DOHH2 (cell line): ENCODE measurements around the gene KRI1.

Source experiments
- H3F3A ChIP-seq: fragments of 200-600 bp; sonication (generic), shearing (Covaris generic); 2 replicates; pipeline ENCODE4 v1.6.0; 2016; ENCODE audit warnings: antibody characterized with exemption, mild to moderate bottlenecking; ENCODE audit not compliant: control insufficient read depth, insufficient read depth
- H3K27ac ChIP-seq: fragments of 200-600 bp; sonication (generic); 2 replicates; pipeline ENCODE4 v1.5.1; 2014; ENCODE audit warnings: low read depth, mild to moderate bottlenecking, low read length, moderate library complexity
- H3K27me3 ChIP-seq: fragments of 200-600 bp; sonication (generic); 2 replicates; pipeline ENCODE4 v1.6.1; 2014; ENCODE audit warnings: mild to moderate bottlenecking, low read length, mixed read lengths; ENCODE audit not compliant: control insufficient read depth
- H3K36me3 ChIP-seq: fragments of 200-600 bp; sonication (generic); 2 replicates; pipeline ENCODE4 v1.6.1; 2014; ENCODE audit warnings: mild to moderate bottlenecking, low read length, moderate library complexity, mixed read lengths; ENCODE audit not compliant: control insufficient read depth
- H3K4me1 ChIP-seq: fragments of 200-600 bp; sonication (generic); 2 replicates; pipeline ENCODE4 v1.6.1; 2014; ENCODE audit warnings: mild to moderate bottlenecking, low read length, mixed read lengths; ENCODE audit not compliant: control insufficient read depth
- H3K4me2 ChIP-seq: fragments of 200-600 bp; sonication (generic); 2 replicates; pipeline ENCODE4 v1.6.0; 2014; ENCODE audit warnings: mild to moderate bottlenecking, low read length, moderate library complexity
- H3K4me3 ChIP-seq: fragments of 200-600 bp; sonication (generic); 2 replicates; pipeline ENCODE4 v1.5.1; 2014; ENCODE audit warnings: mild to moderate bottlenecking, low read length, mixed read lengths
- H3K79me2 ChIP-seq: fragments of 200-600 bp; sonication (generic); 2 replicates; pipeline ENCODE4 v1.6.1; 2014; ENCODE audit warnings: mild to moderate bottlenecking, low read length, mixed read lengths; ENCODE audit not compliant: control insufficient read depth
- H3K9me2 ChIP-seq: fragments of 200-600 bp; sonication (generic); replicated peaks from 2 replicates; pipeline ENCODE4 v1.6.1; 2014; ENCODE audit warnings: mild to moderate bottlenecking, low read length, mixed read lengths; ENCODE audit not compliant: control insufficient read depth
- H3K9me3 ChIP-seq: fragments of 200-600 bp; sonication (generic); 2 replicates; pipeline ENCODE4 v1.6.1; 2014; ENCODE audit warnings: antibody characterized with exemption, low read length, mixed read lengths; ENCODE audit not compliant: control insufficient read depth, insufficient read depth
- H4K20me1 ChIP-seq: fragments of 200-600 bp; sonication (generic); 2 replicates; pipeline ENCODE4 v1.6.0; 2014; ENCODE audit warnings: low read depth, mild to moderate bottlenecking, antibody characterized with exemption, low read length, moderate library complexity; ENCODE audit not compliant: control insufficient read depth, insufficient read depth
- EZH2phosphoT487 ChIP-seq: fragments of 200-600 bp; sonication (generic); IDR thresholded peaks from 2 replicates; pipeline ENCODE4 v1.6.1; 2017; ENCODE audit warnings: borderline replicate concordance, mild to moderate bottlenecking, antibody characterized with exemption, low read length, moderate library complexity, mixed read lengths
- TF ChIP-seq, protein P1 (sequence below): fragments of 200-600 bp; sonication (generic); IDR thresholded peaks from one replicate; pipeline ENCODE4 v1.5.1; 2014; ENCODE audit warnings: antibody characterized with exemption, mild to moderate bottlenecking, low read depth, low read length; ENCODE audit not compliant: poor library complexity, severe bottlenecking

The KRI1 gene

DNA sequence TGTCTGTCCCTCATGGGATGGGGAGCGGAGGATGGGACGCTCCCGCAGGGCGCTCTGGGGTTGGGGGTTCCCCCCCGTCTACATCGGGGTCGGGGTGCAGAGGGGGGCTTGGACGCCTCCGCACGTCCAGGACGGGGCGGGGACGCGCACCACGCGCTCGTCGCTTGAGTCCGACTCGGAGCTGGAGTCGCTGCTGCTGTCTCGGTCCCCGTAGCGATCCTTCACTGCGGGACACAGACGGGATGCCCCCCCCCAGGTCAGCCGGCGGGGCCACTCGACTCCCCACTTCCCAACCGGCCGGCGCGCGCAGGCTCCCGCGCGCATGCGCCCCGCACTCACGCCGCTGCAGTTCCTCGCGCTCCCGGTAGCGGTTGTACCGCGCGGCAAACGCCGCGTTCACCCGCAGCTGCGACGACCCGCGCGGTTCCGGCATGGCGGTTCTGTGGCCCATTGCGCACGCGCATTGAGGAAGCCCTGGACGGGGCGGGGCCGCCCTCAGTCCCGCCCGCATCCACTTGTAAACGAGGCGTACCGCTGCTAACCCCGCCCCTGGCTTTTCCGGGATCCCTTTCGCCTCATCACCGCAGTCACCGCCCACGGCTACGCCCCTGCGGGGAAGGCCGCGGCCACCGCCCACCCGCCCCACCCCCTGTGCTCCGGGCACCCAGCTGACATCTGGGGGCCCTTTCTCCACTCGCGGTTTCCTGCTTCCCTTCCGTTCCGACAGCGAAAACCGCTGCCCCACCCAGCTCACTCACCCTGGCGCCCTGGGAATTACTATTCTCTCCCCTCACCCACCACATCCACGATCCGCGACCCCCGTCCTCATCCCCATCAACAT lies at the start of gene KRI1:
TSS of gene KRI1 (minus strand) at position 444 of the 841 bp plus-strand sequence. CDS start at position 433, 11 bp downstream.
- Histone ChIP-seq H3F3A (peaks cover 21% of the 10 kb centered on the region), H3K4me1 (peaks cover 39% of the 10 kb centered on the region), H3K36me3 (peaks cover 30% of the 10 kb centered on the region), H4K20me1 (no peaks in the 10 kb centered on the region), H3K9me2 (no peaks in the 10 kb centered on the region), H3K27me3 (no peaks in the 10 kb centered on the region), H3K4me3 (peak within 1 kb of the TSS; percentile 87), H3K79me2 (peaks cover 36% of the 10 kb centered on the region), H3K4me2 (peak within 1 kb of the TSS; percentile 92), H3K9me3 (no peaks in the 10 kb centered on the region), H3K27ac (peak within 1 kb of the TSS; percentile 92)
- TF ChIP-seq, protein P1, sequence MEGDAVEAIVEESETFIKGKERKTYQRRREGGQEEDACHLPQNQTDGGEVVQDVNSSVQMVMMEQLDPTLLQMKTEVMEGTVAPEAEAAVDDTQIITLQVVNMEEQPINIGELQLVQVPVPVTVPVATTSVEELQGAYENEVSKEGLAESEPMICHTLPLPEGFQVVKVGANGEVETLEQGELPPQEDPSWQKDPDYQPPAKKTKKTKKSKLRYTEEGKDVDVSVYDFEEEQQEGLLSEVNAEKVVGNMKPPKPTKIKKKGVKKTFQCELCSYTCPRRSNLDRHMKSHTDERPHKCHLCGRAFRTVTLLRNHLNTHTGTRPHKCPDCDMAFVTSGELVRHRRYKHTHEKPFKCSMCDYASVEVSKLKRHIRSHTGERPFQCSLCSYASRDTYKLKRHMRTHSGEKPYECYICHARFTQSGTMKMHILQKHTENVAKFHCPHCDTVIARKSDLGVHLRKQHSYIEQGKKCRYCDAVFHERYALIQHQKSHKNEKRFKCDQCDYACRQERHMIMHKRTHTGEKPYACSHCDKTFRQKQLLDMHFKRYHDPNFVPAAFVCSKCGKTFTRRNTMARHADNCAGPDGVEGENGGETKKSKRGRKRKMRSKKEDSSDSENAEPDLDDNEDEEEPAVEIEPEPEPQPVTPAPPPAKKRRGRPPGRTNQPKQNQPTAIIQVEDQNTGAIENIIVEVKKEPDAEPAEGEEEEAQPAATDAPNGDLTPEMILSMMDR = peak; percentile 43
- TF ChIP-seq EZH2phosphoT487 = no peak

DNA sequence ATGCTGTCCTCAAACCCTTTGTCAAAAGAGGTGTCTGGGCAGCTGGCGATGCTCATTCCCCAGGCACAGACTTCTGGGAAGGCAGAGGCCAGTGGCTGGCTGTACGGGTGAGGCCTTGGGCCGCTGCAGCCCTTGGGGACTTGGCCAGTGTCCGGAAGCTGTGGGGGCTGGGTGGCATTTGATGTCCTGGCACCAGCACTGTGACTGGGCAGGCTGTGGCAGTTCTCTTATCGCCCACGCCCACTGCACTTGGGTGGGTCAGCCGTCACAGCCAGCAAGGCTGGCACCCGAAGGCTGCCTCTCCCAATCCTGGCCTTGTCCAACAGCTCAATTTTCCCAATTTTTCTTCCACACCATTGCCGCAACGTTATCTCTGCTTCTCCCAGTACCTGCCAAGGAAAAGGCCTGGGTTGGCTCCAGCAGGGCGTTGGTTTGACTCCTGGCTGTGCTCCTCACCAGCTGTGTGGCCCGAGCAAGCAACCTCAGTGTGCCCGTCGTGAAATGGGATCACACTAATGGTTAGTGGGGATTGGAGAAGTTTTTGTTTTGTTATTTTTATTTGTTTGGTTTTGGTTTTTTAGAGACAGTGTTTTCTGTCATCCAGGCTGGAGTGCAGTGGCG lies 46.8 kb upstream of the KRI1 start:
- H3K79me2 ChIP-seq = peaks cover 62% of the 10 kb centered on the region
- no peak overlapping the region for H3K4me2 ChIP-seq

DNA sequence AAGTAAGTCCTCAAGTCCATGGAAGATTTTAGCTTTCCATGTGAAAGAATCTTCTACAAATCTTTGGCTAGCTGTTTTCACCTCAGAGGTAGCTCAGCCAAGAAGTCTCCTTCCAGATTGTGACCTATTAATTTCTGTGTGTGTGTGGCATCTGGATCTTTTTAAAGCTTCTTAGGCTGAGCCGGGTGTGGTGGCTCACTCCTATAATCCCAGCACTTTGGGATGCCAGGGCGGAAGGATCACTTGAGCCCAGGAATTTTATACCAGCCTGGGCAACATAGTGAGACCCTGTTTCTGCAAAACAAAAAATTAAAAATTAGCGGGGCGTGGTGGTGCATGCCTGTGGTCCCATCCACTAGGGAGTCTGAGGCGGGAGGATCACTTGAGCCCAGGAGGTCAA lies 46.1 kb upstream of the KRI1 start:
- peaks cover 12% of the 10 kb centered on the region for H3K4me1 ChIP-seq
- H3K9me3 ChIP-seq = no peaks in the 10 kb centered on the region
- H3F3A ChIP-seq = no peaks in the 10 kb centered on the region
- H3K9me2 ChIP-seq = no peaks in the 10 kb centered on the region
- no peak for TF ChIP-seq EZH2phosphoT487
- TF ChIP-seq, protein P1 = no peak
- H3K27me3 ChIP-seq = no peaks in the 10 kb centered on the region
- H3K4me3 ChIP-seq = no peak overlapping the region
- no peak overlapping the region for H3K4me2 ChIP-seq
- no peak overlapping the region for H3K27ac ChIP-seq
- peaks cover 61% of the 10 kb centered on the region for H3K79me2 ChIP-seq
- no peaks in the 10 kb centered on the region for H4K20me1 ChIP-seq
- H3K36me3 ChIP-seq = peaks cover 3% of the 10 kb centered on the region; the same call in 1 of the 2 replicates

More for the DNA sequence above, 46.8 kb upstream of the KRI1 start:
- Histone ChIP-seq H3F3A (no peaks in the 10 kb centered on the region), H3K4me3 (no peak overlapping the region), H3K9me3 (no peaks in the 10 kb centered on the region), H3K27me3 (no peaks in the 10 kb centered on the region), H4K20me1 (no peaks in the 10 kb centered on the region; the same call in 1 of the 2 replicates), H3K36me3 (peaks cover 3% of the 10 kb centered on the region; the same call in 1 of the 2 replicates), H3K9me2 (no peaks in the 10 kb centered on the region), H3K4me1 (peaks cover 12% of the 10 kb centered on the region), H3K27ac (no peak overlapping the region)
- TF ChIP-seq EZH2phosphoT487 = no peak
- TF ChIP-seq, protein P1 = no peak
